Loucy (cell line): ENCODE measurements around the gene PDZD11.

Experiments used
- H2AFZ ChIP-seq: fragments of 200-600 bp; sonication (generic); 2 replicates; pipeline ENCODE4 v1.6.0; 2016; ENCODE audit warnings: antibody characterized with exemption, mild to moderate bottlenecking, low read length, moderate library complexity
- H3F3A ChIP-seq: fragments of 200-600 bp; 2 replicates; pipeline ENCODE4 v1.6.0; 2016; ENCODE audit warnings: antibody characterized with exemption, low read depth, mild to moderate bottlenecking
- H3K27me3 ChIP-seq: fragments of 200-600 bp; sonication (generic); 2 replicates; pipeline ENCODE4 v1.6.1; 2014; ENCODE audit warnings: low read length, mild to moderate bottlenecking; ENCODE audit not compliant: insufficient read depth, poor library complexity, severe bottlenecking
- H3K36me3 ChIP-seq: fragments of 200-600 bp; sonication (generic); 2 replicates; pipeline ENCODE4 v1.6.1; 2016; ENCODE audit warnings: low read length; ENCODE audit not compliant: insufficient read depth
- H3K4me1 ChIP-seq: fragments of 200-600 bp; sonication (generic); 2 replicates; pipeline ENCODE4 v1.5.1; 2014; ENCODE audit warnings: low read length, mild to moderate bottlenecking; ENCODE audit not compliant: insufficient read depth, poor library complexity, severe bottlenecking
- H3K4me2 ChIP-seq: fragments of 200-600 bp; sonication (generic); 2 replicates; pipeline ENCODE4 v1.6.0; 2014; ENCODE audit warnings: antibody characterized with exemption, low read length, low read depth, mild to moderate bottlenecking; ENCODE audit not compliant: poor library complexity, severe bottlenecking
- H3K4me3 ChIP-seq: fragments of 200-600 bp; sonication (generic); 2 replicates; pipeline ENCODE4 v1.5.1; 2014; ENCODE audit warnings: low read length, mild to moderate bottlenecking, mixed read lengths; ENCODE audit not compliant: poor library complexity, severe bottlenecking
- H3K79me2 ChIP-seq: fragments of 200-600 bp; sonication (generic); 2 replicates; pipeline ENCODE4 v1.6.1; 2014; ENCODE audit warnings: low read length; ENCODE audit not compliant: insufficient read depth
- H3K9ac ChIP-seq: fragments of 200-600 bp; sonication (generic); 2 replicates; pipeline ENCODE4 v1.6.0; 2014; ENCODE audit warnings: mild to moderate bottlenecking, low read depth, low read length, moderate library complexity; ENCODE audit not compliant: poor library complexity, severe bottlenecking
- H3K9me2 ChIP-seq: fragments of 200-600 bp; sonication (generic); replicated peaks from 2 replicates; pipeline ENCODE4 v1.6.1; 2016; ENCODE audit warnings: low read depth, low read length, mixed read lengths
- H3K9me3 ChIP-seq: fragments of 200-600 bp; sonication (generic); 2 replicates; pipeline ENCODE4 v1.6.1; 2014; ENCODE audit warnings: mild to moderate bottlenecking, antibody characterized with exemption, low read length, low read depth; ENCODE audit not compliant: insufficient read depth
- H4K20me1 ChIP-seq: fragments of 200-600 bp; sonication (generic); 2 replicates; pipeline ENCODE4 v1.6.0; 2014; ENCODE audit warnings: antibody characterized with exemption, low read length, mild to moderate bottlenecking; ENCODE audit not compliant: insufficient read depth, poor library complexity, severe bottlenecking
- CTCF ChIP-seq: fragments of 200-600 bp; sonication (generic); conservative IDR thresholded peaks from 2 replicates; pipeline ENCODE4 v1.5.1; 2014; ENCODE audit warnings: mild to moderate bottlenecking, antibody characterized with exemption, low read length
- EZH2phosphoT487 ChIP-seq: fragments of 200-600 bp; IDR thresholded peaks from 2 replicates; pipeline ENCODE4 v1.6.1; 2018; ENCODE audit warnings: antibody characterized with exemption, mild to moderate bottlenecking, moderate library complexity, borderline replicate concordance

PDZD11 gene

GRCh38 chrX:70241501-70241900 lies 48.2 kb downstream of the PDZD11 start:
- no peaks in the 10 kb centered on the region for H3K4me1 ChIP-seq
- H2AFZ ChIP-seq: no peak overlapping the region
- H4K20me1 ChIP-seq: no peaks in the 10 kb centered on the region
- H3K9me2 ChIP-seq: no peaks in the 10 kb centered on the region
- no peak for TF ChIP-seq EZH2phosphoT487
- TF ChIP-seq CTCF: no peak
- no peaks in the 10 kb centered on the region for H3K9me3 ChIP-seq
- no peaks in the 10 kb centered on the region for H3K79me2 ChIP-seq
- H3K9ac ChIP-seq: no peak overlapping the region
- no peaks in the 10 kb centered on the region for H3K36me3 ChIP-seq
- H3F3A ChIP-seq: no peaks in the 10 kb centered on the region
- H3K27me3 ChIP-seq: no peaks in the 10 kb centered on the region
- no peak overlapping the region for H3K4me2 ChIP-seq
- no peak overlapping the region for H3K4me3 ChIP-seq

- H3K9me2 ChIP-seq: no peaks in the 10 kb centered on the region
- H3F3A ChIP-seq: no peaks in the 10 kb centered on the region
- no peaks in the 10 kb centered on the region for H3K27me3 ChIP-seq
- TF ChIP-seq CTCF: no peak
- no peak for TF ChIP-seq EZH2phosphoT487
- no peaks in the 10 kb centered on the region for H4K20me1 ChIP-seq
- H3K9ac ChIP-seq: no peak overlapping the region
- no peaks in the 10 kb centered on the region for H3K9me3 ChIP-seq
- no peaks in the 10 kb centered on the region for H3K36me3 ChIP-seq
- H3K4me2 ChIP-seq: no peak overlapping the region
- H3K4me3 ChIP-seq: no peak overlapping the region
- H2AFZ ChIP-seq: no peak overlapping the region
- no peaks in the 10 kb centered on the region for H3K79me2 ChIP-seq
- H3K4me1 ChIP-seq: no peaks in the 10 kb centered on the region
These were observed 49.0 kb downstream of the PDZD11 start for GRCh38 chrX:70240751-70241150.
